Measurements from ENCODE around the gene ASTN2.

ASTN2 gene

DNA sequence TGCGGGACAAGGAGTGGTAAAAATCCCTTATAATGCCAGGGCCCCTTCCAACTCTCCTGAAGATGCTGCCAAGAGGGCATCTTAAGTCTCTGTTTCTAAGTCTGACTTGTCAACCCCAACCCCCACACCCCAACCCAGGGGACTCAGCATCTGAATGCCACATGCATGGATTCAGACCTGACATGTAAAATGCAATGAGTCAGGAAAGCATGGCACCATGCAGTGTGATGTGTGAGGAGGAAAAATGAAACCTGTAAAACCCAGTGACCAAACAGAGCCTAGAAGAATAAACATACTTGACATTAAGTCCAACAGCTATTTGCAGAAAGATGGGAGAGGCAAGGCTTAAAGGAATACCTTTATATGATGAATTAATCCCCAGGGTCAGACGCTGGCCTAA lies 112.4 kb downstream of the ASTN2 start:
- no peak for DNase-seq
- ATAC-seq, result no peak

- DNase-seq (no peak), ATAC-seq (no peak)
Measured at GRCh38 chr9:117300371-117301110, 114.3 kb downstream of the ASTN2 start.

- no peak for ATAC-seq
Measured at GRCh38 chr9:117296453-117296852, 118.4 kb downstream of the ASTN2 start.

DNA sequence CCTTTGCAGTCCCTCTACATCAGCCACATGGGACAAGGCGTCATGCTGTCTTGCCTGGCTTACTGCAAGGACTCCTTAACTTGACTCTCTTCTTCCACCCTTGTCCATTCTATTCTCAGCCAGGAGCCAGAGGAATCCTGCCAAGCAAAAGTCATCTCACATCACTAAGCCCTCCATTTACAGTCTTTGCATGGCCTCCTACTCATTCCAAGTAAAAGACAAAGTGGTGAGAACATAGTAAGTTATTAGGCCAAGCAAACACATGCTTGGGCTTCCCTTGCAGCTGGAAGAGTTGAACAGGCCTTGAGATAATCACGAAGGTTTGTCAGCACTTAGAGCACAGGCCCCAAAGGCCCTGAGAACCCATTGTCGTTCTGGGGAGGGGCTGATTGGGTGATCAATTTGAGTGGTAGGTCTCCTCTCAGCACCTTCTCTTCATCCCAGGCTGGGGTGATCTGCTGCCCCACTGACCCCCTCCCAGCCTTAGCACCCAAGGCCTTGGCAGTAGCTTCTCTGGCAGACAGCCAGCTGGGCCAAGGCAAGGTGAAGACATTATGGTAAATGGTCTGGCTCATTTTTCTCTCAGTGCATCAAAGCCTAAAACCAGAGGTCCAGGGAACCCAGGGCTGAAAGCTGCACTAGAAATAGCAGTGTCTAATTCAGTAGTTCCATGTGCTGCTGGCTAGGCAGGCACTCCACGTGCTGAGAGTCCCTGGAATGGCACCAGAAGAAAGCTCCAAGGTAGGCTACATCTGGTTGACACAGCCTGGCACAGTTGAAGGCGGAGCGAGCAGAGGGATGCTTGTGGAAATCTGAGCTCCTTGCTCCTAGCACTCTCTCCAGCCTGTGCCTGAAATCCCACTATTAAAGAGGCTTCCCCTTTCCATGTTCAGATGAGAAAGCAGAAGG lies 121.4 kb downstream of the ASTN2 start:
- DNase-seq (no peak), ATAC-seq (no peak)

More at GRCh38 chr9:117296453-117296852, 118.4 kb downstream of the ASTN2 start:
- no peak for DNase-seq

- ATAC-seq, result no peak
- no peak for DNase-seq
Measured at GRCh38 chr9:117290856-117291622, 123.8 kb downstream of the ASTN2 start.

GRCh38 chr9:117290306-117290840 lies 124.5 kb downstream of the ASTN2 start:
- no peak for ATAC-seq
- no peak for DNase-seq

DNA sequence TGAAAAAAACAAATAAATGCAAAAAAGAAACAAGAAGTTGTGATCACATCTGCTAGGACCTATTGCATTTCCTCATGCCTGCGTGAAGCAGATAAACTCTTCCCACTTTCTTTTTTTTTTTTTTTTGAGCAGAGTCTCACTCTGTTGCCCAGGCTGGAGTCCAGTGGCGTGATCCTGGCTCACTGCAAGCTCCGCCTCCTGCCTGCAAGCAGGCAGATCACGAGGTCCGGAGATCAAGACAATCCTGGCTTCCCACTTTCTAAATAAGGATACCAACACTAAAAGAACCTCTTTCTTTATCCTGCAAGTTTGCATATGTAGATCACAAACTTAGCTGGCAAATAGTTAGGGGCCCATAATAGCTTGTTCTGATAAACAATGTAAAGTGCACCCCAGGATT lies 128.6 kb downstream of the ASTN2 start:
- DNase-seq (no peak), ATAC-seq (no peak)

DNA sequence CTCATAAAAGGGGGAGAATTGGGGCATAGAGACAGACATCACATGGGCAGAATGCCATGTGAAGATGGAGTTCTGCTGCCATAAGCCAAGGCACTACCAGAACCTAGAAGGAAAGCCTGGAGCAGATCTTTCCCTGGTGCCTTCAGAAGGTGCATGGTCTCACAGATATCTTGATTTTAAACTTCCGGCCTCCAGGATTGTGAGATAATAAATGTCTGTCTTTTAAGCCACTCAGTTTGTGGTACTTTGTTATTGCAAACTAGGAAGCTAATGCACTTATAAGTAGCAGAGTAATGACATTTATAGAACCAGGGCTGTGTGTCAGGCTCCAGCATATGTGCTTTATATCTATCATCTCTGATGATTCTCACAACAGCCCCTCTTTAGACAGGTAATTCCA lies 130.4 kb downstream of the ASTN2 start:
- ATAC-seq (no peak), DNase-seq (no peak)

- DNase-seq (no peak), ATAC-seq (no peak)
Measured at GRCh38 chr9:117282541-117282940, 132.3 kb downstream of the ASTN2 start.

DNA sequence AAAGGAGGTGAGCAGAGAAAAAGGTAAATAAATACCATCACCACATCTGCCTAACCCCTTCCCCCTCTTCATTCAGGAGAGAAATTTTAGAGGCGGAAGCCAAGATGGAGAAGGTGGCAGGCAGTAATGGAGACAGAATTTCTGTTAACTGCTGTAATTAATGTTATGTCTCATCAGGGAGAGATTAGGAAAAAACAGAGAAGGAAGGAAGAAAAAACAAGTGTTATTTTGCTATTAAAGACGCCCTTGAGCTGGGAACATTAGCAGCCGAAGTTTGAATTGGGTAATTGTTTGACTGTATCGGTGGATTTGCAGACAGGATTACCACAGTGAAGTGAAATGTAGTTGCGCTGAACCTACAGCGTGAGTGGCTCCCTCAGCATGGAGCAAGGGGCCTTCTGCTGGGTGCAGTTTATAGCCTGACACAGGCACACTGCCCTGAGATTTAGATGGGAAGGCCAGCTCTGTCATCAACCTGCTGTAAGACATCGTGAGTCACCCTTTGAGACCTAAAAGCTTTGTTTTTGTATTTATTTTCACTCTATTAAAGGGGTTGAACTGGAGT lies 136.3 kb downstream of the ASTN2 start:
- no peak for ATAC-seq
- no peak for DNase-seq

GRCh38 chr9:117278020-117278419 lies 136.8 kb downstream of the ASTN2 start:
- no peak for DNase-seq
- no peak for ATAC-seq

DNA sequence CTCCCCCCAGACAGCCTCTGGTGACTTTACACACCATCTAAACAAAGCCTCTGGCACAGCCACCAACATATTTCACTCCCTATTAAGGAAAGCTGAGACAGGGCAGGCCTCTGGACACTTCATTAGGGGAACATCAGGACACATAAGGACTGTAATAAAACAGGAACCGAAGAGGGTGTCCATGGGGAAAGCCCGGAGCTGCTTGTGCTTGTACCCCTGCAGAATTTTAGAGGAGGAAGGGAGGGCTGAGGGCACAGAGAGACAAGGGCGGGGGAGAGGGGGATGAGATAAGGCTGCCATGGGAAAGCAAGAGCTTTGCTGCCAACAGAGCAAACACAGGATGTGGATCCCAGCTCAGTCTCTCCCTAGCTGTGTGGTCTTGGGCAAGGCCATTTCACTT lies 138.4 kb downstream of the ASTN2 start:
- no peak for DNase-seq
- ATAC-seq, result no peak

GRCh38 chr9:117273612-117274011 lies 141.2 kb downstream of the ASTN2 start:
- no peak for DNase-seq
- ATAC-seq, result no peak

DNA sequence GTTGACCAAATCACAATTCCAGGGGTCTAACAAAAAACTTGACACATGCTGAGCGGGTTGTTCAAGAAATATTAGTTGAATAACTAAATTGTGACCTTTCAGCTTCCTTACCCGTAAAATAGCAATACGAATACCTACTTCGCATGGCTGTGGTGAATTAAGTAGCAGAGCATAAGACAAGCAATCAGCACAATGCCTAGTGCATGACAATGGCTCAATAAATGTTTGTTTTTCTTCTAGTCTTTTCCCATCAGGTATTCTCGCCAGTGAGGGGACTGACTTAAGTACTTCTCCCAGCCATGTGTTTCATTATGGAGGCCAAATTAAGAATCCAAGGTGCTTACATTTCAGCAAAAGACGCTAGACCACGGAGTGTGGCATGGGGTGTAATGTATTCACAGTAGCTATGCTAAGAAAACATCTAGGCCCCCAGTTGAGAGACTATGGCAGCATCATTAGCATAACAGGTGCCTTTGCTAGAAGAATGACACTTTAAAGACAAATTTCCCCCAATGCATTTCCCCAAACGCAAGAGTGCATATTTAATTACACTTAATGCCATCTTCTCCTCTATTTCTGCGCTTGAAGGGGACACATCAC lies 145.9 kb downstream of the ASTN2 start:
- no peak for DNase-seq
- ATAC-seq, result no peak

- no peak for DNase-seq
- ATAC-seq, result no peak
Measured at GRCh38 chr9:117266855-117267497, 147.9 kb downstream of the ASTN2 start.

- ATAC-seq, result no peak
- no peak for DNase-seq
Measured at GRCh38 chr9:117265253-117265652, 149.6 kb downstream of the ASTN2 start.

- ATAC-seq (no peak), DNase-seq (no peak)
Measured at GRCh38 chr9:117258184-117258866, 156.5 kb downstream of the ASTN2 start.

DNA sequence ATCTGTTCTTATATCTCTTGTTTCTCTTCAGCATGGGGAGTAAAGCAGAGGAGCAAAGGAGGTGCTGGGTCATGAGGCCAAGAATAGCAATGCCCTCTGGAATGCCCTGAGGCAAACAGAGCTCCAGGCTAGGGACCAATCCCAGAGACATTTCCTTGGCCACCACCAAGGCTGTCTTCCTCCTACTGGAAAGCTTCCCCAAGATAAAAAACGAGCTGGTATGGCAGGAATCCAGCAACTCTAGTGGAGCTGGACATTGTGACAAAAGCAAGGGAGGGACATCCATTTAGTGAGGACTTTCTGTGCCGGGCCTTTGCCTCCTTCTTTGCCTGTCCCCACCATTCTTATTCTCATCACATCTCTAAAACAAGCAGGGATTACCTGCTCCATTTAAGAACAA lies 161.6 kb downstream of the ASTN2 start:
- no peak for DNase-seq

GRCh38 chr9:117250610-117251215 lies 164.1 kb downstream of the ASTN2 start:
- no peak for ATAC-seq
- DNase-seq, result no peak

More for the DNA sequence above, 161.6 kb downstream of the ASTN2 start:
- no peak for ATAC-seq

DNA sequence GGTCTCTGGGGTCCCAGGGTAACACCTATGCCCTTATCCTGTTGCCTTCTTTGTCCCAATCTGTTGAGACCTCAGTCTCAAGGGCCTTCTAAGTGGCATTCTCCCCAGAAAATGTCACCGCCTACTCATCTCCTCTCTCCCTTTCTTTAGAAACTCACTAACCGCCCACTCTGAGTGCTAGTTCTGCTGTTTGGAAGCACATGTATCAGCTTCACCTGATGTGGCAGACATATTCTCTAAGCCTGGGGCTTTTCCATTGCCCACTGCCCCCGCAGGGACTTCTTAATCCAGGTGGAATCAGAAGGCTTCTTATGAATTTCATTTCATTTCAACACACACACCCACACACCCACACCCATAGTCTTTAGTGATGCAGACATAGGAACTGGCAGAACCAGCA lies 165.1 kb downstream of the ASTN2 start:
- ATAC-seq, result no peak
- no peak for DNase-seq

Measured in stimulated activated naive CD8-positive, alpha-beta T cell treated with anti-CD3 and anti-CD28 coated beads, Interleukin-15, Interleukin-2, amounts not matched to agents 100 U/mL and 50 U/mL, for 24 hours (primary cell).